HG03571 (cell line): Measurements from ENCODE around the gene ACVR1.

Experiments
- ATAC-seq: cut with Tn5 transposase; IDR thresholded peaks from one replicate; pipeline ENCODE4 v1.9.1; 2021; ENCODE audit not compliant: unreplicated experiment

ACVR1 gene

DNA sequence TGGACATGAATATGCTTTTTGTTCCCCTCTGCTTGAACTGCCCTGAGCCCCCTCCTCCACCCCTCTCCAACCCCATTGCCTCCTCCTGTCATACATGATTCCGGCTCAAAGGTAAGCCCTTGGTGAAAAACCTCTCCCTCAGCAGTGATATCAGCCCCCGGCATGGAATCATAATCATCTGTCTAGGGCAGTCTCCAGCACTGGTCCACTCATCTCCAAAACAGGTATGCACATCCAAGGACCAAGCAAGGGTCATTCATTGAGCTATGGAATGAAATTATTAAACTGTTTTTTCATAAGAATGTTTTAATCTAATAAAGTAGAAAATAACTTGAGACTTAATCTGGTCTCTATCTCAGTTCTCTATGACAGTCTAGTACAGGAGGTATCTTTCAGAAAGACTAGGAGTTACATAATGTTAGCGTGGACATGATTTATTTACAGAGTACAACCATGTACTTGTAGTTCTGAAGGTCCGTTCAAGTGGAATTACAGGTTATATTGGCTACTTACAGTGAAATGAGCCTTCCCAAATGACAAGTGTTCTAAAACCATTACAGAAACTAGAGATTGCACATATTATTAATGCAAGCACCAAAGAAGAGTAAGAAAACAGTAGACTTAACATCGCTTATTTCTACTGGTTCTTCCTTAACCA lies 75.2 kb downstream of the ACVR1 start:
- no peak for ATAC-seq

DNA sequence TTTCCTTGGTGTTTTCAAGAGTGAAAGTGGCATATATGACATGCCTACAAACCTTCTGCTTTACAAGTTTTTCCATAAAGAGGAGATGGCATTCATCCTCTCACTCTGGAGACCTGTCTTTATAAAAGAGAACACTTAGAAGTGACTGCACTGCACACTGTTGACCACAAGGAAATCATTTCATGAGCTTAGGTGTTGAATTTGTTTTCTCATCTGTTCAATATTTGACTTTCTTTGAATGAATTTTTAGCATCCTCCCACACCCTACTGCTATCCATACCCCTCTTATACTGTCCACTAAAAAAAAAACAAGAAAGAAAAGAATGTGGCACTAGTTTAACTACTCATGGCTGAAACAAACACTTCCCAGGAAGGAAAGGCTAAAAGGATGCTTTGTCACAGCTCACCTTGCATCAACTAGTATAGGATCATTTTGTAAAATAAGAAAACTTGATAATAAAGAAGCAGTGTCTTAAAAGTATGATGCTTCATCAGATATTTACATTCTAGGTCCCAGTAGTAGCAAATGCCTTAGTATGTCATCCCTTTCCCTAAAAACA lies 83.0 kb downstream of the ACVR1 start:
- no peak for ATAC-seq

DNA sequence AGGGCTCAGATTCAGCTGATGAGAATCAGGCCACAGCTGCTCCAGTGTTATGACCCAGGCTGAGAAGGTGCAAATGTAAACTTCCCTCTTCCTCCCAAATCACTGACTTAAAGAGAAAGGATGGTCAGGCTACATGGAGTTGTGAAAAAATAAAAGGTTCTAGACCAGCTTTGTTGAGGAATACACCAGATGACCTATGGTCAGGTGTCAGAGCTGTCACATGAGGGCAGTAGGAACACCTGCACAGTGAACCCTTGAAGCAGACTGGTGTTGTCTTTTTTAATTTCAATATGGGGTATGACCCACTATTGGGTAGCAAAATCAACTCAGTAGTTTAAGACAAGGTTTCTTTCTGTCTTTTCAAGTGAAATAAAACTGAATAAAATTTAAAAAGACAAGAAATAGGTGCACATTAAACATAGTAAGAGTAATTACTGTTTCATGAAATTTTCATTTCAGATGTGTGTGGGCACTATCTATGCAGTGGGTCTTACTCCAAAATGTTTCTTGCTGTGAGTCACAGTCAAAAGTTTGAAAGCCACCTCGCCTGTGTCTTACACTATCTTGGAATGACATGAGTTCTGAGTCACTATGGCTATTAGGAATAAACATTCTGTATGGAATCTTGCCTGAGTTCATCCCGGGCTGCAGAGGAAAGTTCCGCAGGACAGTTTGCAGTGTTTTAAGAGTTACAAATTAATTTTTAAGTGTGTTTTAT lies 83.6 kb downstream of the ACVR1 start:
- ATAC-seq, result no peak

DNA sequence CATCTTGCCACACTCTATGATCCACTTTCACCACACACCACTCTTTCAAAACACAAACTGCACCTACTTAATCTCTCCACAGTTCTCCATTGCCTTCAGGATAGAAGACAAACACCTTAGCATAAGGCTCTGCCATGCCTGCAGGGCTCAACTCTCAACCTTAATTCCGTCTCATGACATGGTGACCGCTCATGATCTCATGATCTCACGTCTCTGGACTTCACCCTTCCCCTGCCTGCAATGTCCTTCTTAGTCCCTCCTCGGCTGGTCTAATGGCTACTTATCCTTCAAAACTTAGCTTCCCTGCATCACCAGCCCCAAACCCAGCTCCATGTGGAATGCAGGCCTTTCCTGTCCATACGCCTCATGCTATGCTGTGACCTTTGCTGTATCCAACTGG lies 85.3 kb downstream of the ACVR1 start:
- ATAC-seq, result no peak

DNA sequence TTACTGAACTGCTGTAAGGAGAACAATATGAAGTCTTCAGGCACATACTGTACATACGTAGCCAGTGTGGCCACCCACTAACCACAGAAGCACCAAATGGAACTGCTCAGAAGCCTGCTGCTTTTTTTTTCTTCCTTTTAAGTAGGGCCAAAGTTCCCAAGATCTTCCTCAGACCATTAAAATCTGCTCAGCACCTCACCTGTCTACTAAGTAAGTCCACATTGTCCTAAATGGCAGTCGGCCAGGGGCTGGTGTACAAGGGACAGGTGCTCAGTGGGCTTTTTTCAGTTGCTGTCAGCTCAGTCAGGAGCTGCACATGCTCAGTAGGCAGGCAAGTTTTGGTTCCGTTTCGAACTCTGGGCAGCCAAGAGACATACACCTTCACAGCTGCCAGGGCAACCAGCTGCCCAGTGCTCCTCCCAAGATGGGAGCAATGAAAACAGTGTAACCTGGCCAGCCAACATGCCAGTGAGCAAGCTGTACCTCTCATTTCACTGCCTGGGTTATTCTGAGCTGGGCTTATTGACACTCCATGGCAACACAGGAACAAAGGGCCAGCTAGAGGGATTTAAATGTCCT lies 86.1 kb downstream of the ACVR1 start:
- ATAC-seq, result no peak

DNA sequence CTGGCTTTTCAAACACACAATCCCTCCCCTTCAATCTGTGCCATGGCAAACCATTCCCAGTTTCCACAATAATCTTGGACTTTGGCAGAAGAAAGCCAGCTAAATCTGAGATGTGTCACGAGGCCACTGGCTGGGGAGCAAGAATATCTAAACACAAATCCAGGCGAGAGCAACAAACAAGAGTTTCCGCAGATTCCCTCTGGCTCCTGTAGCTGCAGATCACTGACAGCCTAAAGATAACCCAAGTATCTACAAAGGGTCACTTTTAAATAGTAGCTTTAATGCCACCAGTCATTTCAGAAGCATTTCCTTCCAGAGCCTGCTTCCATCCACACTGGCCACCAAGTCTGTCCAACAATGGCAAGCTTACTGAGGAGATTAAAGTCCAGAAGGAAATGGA lies 86.9 kb downstream of the ACVR1 start:
- no peak for ATAC-seq

DNA sequence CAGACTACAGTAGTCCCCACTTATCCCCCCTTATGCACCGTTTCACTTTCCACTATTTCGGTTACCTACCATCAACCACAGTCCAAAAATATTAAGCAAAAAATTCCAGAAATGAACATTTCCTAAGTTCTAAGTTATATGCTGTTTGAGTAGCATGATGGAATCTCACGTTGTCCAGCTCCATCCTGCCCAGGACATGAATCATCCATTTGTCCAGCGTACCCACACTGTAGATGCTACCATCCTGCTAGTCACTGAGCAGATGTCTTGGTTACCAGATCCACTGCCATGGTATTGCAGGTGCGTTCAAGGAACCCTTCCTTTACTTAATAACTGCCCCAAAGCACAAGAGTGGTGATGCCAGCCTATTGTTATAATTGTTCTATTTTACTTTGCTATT lies 87.9 kb downstream of the ACVR1 start:
- ATAC-seq, result no peak

DNA sequence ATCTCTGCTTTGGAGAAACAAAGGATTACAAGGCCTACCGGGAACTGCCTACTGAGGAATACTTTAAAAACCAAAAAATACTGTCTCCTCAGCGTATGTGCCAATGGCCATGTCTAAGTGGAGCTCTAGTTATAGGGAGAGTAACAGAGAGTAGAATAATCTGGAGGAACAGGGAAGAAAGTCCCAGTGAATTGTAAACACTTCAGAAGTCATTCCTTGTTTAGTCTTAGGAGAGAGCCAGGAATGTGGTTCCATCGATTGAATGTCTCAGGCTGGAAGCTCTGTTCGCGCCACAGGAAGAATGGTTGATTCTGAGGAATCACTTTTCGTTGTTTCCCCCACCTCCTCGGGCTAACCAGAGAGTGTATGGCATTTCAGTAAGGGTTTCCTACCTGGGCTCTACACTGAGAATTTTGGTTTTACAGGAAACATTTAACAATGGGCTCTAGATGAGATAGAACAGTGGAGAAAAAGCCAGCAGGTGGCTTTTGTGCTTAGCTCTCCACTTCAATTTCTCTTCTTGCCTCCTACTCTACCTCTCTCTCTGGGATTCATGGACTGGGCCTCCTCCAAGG lies 88.7 kb downstream of the ACVR1 start:
- ATAC-seq, result no peak

DNA sequence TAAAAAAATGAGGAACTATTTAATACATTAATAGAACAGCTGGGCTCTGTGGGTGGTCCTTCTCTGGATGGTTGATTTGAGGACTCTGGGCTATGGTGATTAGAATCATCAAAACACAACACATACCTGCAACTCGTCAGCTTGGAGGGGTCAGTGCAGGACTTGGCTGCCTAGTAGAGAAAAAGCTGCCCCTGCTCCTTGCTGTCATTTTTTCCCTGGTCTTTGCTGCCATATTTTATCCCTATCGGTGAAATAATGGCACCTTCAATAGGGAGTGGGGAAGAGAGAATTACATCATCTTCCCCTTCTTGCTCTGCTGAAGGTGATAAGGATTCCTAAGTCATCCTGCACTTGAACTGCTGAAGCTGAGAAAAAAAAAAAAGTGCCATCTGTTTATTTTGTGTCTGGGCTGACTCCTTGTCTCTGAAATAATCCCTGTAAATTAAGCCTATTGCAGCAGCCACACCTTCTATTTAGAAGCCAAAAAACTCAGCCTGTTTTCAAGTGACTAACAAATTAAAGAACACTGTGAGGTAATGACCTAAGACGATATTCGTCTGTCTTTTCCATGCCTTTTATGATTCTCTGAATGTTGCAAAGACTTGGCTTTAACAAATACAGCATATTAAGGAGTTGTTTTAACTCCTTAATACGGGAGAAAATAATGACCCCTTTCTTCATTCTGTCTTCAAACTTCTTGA lies 89.3 kb downstream of the ACVR1 start:
- ATAC-seq, result no peak

DNA sequence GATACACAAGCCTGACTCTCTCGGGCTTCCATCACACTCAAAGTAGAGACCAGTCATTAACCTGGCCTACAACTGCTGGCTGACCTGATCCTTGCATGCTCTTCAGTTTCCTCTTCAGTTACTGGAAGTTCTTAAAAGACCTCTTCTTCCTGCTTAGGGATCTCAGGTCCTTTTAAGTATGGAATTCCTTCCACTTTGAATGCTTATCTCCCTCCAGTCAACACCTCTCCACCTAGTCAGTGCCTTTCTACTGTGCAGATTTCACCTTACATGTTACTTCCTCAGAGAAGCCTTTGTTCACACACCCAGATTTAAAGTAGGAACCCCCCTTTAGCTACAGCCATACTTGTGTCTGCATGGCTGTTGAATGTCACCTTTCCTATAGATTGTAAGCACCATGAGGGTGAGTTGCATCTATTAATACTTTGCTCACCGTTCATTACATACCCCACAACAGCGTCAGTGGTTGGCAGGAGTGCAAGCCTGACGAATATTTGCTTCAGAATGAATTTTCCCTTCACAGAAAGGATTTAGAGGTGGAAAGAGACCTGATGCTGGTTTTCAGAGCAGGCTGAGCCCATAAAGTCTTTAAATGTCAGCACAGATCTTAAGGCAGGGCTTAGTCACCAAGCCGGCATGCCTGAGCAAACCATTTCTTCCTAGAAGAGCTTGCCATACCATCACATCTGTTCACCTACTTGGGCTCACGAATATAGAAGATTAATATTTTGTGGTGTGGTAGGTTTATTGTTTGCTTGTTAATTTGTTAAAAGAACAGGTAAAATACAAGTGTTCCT lies 90.1 kb downstream of the ACVR1 start:
- no peak for ATAC-seq

DNA sequence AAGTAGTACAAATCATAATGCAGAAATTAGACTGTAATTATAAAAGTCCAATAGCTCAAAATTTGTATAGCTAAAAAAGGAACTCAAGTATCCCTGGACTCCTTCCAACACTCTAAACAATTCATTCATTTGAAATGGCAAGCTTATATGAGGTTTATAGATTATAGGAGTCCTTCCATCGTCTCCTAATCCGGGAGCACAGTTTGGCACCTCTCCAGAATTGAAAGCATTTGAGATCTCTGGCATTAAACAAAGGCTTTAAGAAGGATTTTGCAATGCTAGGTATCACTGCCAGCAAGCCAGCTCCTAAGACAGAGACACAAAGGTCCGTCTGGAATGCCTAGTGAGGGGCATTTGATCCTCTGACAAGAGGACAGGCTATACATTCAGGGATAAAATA lies 90.9 kb downstream of the ACVR1 start:
- ATAC-seq, result no peak

DNA sequence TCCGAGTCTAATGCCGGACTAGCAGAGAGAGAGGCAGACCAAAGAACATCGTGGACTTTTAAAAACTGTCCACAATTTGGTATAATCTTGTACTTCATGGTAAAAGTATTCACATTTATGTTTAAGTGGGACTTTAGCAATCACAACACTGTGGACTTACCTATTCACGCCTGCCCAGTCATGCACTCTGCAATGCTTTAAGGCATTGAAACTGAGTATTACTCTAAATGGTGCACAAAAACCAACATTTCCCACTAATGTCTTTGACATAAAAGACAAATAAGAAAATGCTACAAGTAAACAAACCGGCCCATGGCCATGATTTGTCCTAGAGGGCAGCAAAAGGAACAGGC lies 91.3 kb downstream of the ACVR1 start:
- ATAC-seq, result no peak

DNA sequence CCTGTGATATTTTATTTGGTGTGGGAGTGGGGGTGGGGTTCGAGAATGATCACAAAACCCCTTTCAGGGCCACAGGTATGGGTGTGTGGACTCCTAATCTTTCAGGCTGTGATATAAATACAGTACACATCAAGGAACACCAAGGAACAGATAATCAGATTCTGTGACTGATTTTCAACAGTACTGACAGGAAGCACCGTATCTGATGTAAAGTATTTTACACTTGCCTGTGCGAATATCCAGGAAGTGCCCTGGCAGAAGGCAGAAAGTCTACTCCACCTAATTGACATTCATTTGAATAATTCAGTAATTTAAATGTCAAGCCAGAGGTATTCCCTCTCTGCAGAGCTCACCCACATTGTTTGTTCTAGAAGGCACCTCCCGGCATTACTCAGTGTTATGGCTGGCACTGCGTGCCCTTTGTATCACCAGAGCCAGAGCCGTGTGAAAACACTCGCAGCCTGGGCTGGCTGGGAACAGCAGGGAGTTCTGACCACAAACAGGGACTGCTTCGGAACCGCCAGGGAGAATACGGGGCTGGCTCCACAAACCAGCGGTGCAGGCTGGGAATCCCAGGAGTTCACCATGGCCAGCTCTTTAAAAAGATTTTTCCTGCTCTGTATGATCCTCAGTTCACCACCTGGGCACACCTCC lies 91.8 kb downstream of the ACVR1 start:
- ATAC-seq, result no peak

DNA sequence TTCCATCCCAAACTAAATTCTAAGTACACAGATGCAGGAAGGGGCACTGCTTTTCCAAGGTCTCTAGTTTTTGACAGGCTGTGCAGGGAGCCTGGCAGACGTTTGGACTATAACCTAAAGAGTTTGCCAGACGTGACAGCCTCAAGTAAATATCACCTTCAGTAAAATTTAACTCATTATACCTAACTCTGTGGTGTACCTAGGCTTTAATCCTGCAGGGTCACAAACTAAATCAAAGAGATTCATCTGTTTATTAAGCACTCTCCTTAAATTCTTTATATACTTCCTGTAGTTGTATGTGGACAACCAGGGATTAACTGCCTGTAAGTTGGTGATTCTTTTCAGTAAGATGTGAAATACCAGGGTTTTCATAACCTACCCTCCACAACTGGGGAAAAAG lies 92.9 kb downstream of the ACVR1 start:
- ATAC-seq, result no peak

DNA sequence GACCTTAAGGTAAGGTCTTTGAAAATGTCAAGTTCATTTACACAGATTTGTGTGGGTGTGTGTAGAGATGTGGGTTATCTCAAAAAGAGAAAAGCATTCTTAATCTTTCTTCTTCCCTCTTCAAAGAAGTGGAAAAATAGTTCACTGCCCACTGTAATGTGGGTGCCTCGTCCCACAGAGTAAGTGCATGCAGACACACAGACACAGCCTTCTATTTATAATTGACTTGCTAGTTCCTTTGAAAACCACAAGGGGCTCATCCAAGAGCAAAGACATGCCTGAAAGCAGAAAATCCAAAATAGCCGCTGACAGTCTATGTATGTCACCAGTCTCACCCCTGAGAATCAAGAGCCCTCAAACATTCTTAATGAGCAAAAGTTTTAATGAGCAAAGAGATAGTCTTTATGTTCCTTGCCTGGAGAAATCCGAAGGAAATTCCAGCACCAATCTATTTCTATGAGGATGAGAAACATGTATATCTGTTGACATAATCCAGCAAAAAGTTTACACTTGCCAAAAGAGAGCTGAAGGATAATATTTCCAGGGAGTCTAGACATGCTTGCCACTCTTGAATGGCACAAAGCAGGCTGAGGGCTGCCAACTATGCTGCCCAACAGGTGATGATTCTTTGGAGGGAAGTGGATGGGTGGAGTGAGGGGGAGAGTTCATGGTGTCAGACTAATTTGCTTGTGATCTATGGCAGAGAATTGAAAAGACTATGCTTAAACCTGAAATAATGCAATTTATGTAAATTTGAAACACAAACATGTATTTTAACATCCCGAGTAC lies 93.9 kb downstream of the ACVR1 start:
- ATAC-seq, result no peak

DNA sequence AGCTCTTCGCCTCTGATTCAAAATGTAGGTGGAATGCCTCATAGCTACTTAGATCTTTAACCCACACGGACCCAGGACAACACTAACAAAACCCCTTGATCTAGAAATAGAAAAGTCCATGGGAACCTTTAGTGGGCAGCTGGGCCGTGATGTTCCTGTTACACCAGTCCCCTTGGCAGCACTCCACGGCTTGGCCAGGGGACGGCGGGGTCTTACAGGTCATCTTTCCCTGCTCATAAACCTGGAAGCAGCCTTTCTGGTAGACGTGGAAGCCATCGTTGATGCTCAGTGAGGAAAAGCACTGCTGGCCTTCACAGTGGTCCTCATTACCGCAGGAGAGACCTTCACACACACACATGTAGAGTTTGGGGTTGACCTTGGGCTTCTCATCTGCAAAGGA lies 95.9 kb downstream of the ACVR1 start:
- ATAC-seq, result no peak

DNA sequence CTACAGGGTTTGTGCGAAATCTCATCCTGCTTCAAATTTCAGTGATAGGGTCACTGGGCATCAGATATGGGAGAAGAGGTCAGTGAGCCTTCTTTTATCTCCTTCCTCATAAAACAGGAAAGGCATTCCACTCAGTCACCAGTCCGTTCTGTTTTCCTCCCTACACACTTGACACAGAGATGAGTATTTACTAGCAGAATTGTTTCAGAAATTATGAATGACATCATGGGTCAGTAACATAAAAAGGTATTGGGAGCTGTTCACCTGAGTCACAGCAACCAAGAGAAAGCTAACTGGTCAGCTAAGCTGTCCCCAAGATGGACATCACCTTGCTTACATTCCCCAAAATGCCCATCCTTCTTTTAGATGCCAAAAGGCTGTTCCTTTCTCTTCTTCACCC lies 96.3 kb downstream of the ACVR1 start:
- ATAC-seq, result no peak

DNA sequence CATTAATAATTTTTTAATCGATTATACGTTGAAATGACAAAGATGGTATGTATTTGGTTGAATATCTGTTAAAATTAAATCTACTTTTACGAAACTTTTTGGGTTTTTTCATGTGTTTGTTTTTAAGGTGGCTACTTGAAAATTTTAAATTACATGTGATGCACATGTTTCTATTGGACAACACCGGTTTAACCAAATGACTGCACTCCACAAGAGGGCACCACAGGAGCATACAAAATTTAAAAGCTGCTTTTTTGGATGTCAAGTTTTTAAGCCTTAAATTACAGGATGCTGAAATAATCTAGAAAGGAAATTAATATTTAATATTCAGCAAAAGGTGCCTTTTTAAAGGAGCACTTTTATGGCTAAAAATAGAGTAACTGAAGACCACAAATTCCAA lies 98.7 kb downstream of the ACVR1 start:
- no peak for ATAC-seq

DNA sequence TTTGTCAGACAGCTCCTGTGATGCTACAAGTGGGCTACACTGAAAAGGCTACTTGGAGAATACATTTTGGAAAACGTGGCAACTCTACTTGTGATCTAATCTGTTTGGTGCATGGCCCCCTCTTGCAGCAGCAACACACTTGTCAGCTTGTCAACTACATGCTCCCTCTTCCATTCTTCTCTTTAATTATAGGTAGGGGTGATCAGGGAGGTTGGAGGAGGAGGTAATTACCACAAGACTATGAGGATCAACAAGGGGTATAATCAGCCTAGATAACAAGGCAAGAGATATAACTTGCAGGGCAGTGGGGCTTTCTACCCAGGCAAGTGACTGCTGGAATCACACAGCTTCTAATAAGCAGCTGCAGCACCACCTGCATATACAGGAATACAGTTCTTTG lies 104.9 kb downstream of the ACVR1 start:
- no peak for ATAC-seq
